ENCODE data around the gene PALM3.

- no peak for TF ChIP-seq CTCF (IDR thresholded peaks at IDR 0.05)
- TF ChIP-seq EP300 (IDR thresholded peaks at IDR 0.05) = no peak
Observed at GRCh38 chr19:14053500-14053899, 8.4 kb downstream of the PALM3 start.

Data from tibial nerve (tissue), 4 donors.